HL-60 (cell line): ENCODE results near the gene MYL2.

Source experiments
- DNase-seq, 2 experiments: peaks; one replicate each; pipeline ENCODE4 v3.0.0-alpha.2; 2010 to 2020; ENCODE audit warnings: low read depth in 1 of 2, low spot score in 1 of 2
- H3K27ac ChIP-seq: fragments of 250-450 bp; sonication (Bioruptor Pico); replicated peaks from 2 replicates; pipeline ENCODE4 v1.5.1; 2020; ENCODE audit warnings: mild to moderate bottlenecking, moderate library complexity
- H3K27me3 ChIP-seq: fragments of 250-450 bp; sonication (Bioruptor Pico); 2 replicates; pipeline ENCODE4 v1.5.1; 2021; ENCODE audit warnings: mild to moderate bottlenecking, moderate library complexity; ENCODE audit not compliant: insufficient read depth, poor library complexity, severe bottlenecking
- H3K4me3 ChIP-seq: replicated peaks from 2 replicates; pipeline ENCODE4 v1.5.1; 2011; ENCODE audit warnings: mild to moderate bottlenecking, control low read depth, low read length; ENCODE audit not compliant: insufficient read depth
- CTCF ChIP-seq: IDR thresholded peaks from one replicate; pipeline ENCODE4 v1.5.1; 2011; ENCODE audit warnings: low read length, control low read depth, inconsistent platforms; ENCODE audit not compliant: insufficient read depth
- GABPA ChIP-seq: IDR thresholded peaks from 2 replicates; pipeline ENCODE4 v1.6.1; 2012; ENCODE audit warnings: low read depth
- POLR2AphosphoS5 ChIP-seq: IDR thresholded peaks from 2 replicates; pipeline ENCODE4 v1.6.1; 2012; ENCODE audit warnings: low read depth
- SPI1 ChIP-seq: IDR thresholded peaks from 2 replicates; pipeline ENCODE4 v1.6.1; 2012; ENCODE audit warnings: low read depth, mild to moderate bottlenecking, borderline replicate concordance
- TF ChIP-seq, protein P1 (sequence below): IDR thresholded peaks from 2 replicates; pipeline ENCODE4 v1.6.1; 2012; ENCODE audit warnings: low read depth; ENCODE audit not compliant: insufficient replicate concordance

The MYL2 gene

DNA sequence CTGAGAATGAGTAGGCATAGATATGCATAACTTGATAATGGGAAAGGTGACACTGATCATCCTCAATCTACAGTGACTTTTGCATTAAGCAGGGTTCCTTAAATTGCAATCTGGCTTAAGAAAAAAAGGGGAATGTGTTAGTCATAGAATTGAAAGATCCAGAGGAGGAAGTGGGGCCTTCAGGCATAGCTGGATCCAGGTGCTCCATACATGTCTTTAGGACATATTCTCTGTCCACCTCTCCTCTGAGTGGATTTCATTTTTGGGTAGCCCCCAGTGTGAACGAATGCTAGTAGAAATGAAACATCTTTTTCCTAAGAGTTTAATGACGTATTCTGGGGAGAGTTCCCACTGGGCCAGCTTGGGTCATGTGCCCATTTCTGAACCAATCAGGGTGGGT, 46.0 kb downstream of the MYL2 start:
- TF ChIP-seq POLR2AphosphoS5 (no peak), CTCF (no peak), SPI1 (no peak), GABPA (no peak)
- TF ChIP-seq, protein P1, sequence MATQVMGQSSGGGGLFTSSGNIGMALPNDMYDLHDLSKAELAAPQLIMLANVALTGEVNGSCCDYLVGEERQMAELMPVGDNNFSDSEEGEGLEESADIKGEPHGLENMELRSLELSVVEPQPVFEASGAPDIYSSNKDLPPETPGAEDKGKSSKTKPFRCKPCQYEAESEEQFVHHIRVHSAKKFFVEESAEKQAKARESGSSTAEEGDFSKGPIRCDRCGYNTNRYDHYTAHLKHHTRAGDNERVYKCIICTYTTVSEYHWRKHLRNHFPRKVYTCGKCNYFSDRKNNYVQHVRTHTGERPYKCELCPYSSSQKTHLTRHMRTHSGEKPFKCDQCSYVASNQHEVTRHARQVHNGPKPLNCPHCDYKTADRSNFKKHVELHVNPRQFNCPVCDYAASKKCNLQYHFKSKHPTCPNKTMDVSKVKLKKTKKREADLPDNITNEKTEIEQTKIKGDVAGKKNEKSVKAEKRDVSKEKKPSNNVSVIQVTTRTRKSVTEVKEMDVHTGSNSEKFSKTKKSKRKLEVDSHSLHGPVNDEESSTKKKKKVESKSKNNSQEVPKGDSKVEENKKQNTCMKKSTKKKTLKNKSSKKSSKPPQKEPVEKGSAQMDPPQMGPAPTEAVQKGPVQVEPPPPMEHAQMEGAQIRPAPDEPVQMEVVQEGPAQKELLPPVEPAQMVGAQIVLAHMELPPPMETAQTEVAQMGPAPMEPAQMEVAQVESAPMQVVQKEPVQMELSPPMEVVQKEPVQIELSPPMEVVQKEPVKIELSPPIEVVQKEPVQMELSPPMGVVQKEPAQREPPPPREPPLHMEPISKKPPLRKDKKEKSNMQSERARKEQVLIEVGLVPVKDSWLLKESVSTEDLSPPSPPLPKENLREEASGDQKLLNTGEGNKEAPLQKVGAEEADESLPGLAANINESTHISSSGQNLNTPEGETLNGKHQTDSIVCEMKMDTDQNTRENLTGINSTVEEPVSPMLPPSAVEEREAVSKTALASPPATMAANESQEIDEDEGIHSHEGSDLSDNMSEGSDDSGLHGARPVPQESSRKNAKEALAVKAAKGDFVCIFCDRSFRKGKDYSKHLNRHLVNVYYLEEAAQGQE, result no peak
- Histone ChIP-seq H3K27ac (no peak overlapping the region), H3K4me3 (no peak overlapping the region), H3K27me3 (no peaks in the 10 kb centered on the region)
- DNase-seq, result no peak

DNA sequence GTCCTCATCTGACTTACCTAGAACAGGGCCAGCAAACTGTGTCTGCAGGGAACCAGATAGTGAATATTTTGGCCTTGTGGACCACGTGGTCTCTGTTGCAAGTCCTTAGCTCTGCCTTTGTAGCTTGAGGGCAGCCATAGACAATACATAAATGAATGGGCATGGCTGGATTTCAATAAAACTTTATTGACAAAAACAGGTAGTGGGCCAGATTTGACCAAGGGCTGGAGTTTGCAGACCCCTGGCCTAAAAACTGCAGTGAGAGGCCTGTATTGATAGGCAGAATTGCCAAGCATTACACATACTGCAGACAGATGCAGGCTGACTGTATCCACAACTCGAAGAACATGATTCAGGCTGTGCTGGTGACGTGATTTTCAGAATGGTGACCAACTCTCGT, 48.3 kb downstream of the MYL2 start:
- TF ChIP-seq CTCF (no peak), POLR2AphosphoS5 (no peak), GABPA (no peak), SPI1 (no peak)
- TF ChIP-seq, protein P1, result no peak
- Histone ChIP-seq H3K27ac (no peak overlapping the region), H3K27me3 (no peaks in the 10 kb centered on the region), H3K4me3 (no peak overlapping the region)
- DNase-seq, result no peak

- Histone ChIP-seq H3K27ac (no peak overlapping the region), H3K27me3 (no peaks in the 10 kb centered on the region), H3K4me3 (no peak overlapping the region)
- TF ChIP-seq, protein P1, result no peak
- TF ChIP-seq CTCF, result no peak
- no peak for TF ChIP-seq POLR2AphosphoS5
- TF ChIP-seq GABPA, result no peak
- no peak for TF ChIP-seq SPI1
- DNase-seq, result no peak
These were observed 50.6 kb downstream of the MYL2 start for GRCh38 chr12:110869803-110870202.
